DOHH2 (cell line): Measurements from ENCODE around the gene ST3GAL4.

ENCODE experiments used
- H3F3A ChIP-seq: fragments of 200-600 bp; sonication (generic), shearing (Covaris generic); 2 replicates; pipeline ENCODE4 v1.6.0; 2016; ENCODE audit warnings: antibody characterized with exemption, mild to moderate bottlenecking; ENCODE audit not compliant: control insufficient read depth, insufficient read depth
- H3K27ac ChIP-seq: fragments of 200-600 bp; sonication (generic); 2 replicates; pipeline ENCODE4 v1.5.1; 2014; ENCODE audit warnings: low read depth, mild to moderate bottlenecking, low read length, moderate library complexity
- H3K27me3 ChIP-seq: fragments of 200-600 bp; sonication (generic); 2 replicates; pipeline ENCODE4 v1.6.1; 2014; ENCODE audit warnings: mild to moderate bottlenecking, low read length, mixed read lengths; ENCODE audit not compliant: control insufficient read depth
- H3K36me3 ChIP-seq: fragments of 200-600 bp; sonication (generic); 2 replicates; pipeline ENCODE4 v1.6.1; 2014; ENCODE audit warnings: mild to moderate bottlenecking, low read length, moderate library complexity, mixed read lengths; ENCODE audit not compliant: control insufficient read depth
- H3K4me1 ChIP-seq: fragments of 200-600 bp; sonication (generic); 2 replicates; pipeline ENCODE4 v1.6.1; 2014; ENCODE audit warnings: mild to moderate bottlenecking, low read length, mixed read lengths; ENCODE audit not compliant: control insufficient read depth
- H3K4me2 ChIP-seq: fragments of 200-600 bp; sonication (generic); 2 replicates; pipeline ENCODE4 v1.6.0; 2014; ENCODE audit warnings: mild to moderate bottlenecking, low read length, moderate library complexity
- H3K4me3 ChIP-seq: fragments of 200-600 bp; sonication (generic); 2 replicates; pipeline ENCODE4 v1.5.1; 2014; ENCODE audit warnings: mild to moderate bottlenecking, low read length, mixed read lengths
- H3K79me2 ChIP-seq: fragments of 200-600 bp; sonication (generic); 2 replicates; pipeline ENCODE4 v1.6.1; 2014; ENCODE audit warnings: mild to moderate bottlenecking, low read length, mixed read lengths; ENCODE audit not compliant: control insufficient read depth
- H3K9me2 ChIP-seq: fragments of 200-600 bp; sonication (generic); replicated peaks from 2 replicates; pipeline ENCODE4 v1.6.1; 2014; ENCODE audit warnings: mild to moderate bottlenecking, low read length, mixed read lengths; ENCODE audit not compliant: control insufficient read depth
- H3K9me3 ChIP-seq: fragments of 200-600 bp; sonication (generic); 2 replicates; pipeline ENCODE4 v1.6.1; 2014; ENCODE audit warnings: antibody characterized with exemption, low read length, mixed read lengths; ENCODE audit not compliant: control insufficient read depth, insufficient read depth
- H4K20me1 ChIP-seq: fragments of 200-600 bp; sonication (generic); 2 replicates; pipeline ENCODE4 v1.6.0; 2014; ENCODE audit warnings: low read depth, mild to moderate bottlenecking, antibody characterized with exemption, low read length, moderate library complexity; ENCODE audit not compliant: control insufficient read depth, insufficient read depth
- CTCF ChIP-seq: fragments of 200-600 bp; sonication (generic); IDR thresholded peaks from one replicate; pipeline ENCODE4 v1.5.1; 2014; ENCODE audit warnings: antibody characterized with exemption, mild to moderate bottlenecking, low read depth, low read length; ENCODE audit not compliant: poor library complexity, severe bottlenecking
- EZH2phosphoT487 ChIP-seq: fragments of 200-600 bp; sonication (generic); IDR thresholded peaks from 2 replicates; pipeline ENCODE4 v1.6.1; 2017; ENCODE audit warnings: borderline replicate concordance, mild to moderate bottlenecking, antibody characterized with exemption, low read length, moderate library complexity, mixed read lengths

ST3GAL4 gene

DNA sequence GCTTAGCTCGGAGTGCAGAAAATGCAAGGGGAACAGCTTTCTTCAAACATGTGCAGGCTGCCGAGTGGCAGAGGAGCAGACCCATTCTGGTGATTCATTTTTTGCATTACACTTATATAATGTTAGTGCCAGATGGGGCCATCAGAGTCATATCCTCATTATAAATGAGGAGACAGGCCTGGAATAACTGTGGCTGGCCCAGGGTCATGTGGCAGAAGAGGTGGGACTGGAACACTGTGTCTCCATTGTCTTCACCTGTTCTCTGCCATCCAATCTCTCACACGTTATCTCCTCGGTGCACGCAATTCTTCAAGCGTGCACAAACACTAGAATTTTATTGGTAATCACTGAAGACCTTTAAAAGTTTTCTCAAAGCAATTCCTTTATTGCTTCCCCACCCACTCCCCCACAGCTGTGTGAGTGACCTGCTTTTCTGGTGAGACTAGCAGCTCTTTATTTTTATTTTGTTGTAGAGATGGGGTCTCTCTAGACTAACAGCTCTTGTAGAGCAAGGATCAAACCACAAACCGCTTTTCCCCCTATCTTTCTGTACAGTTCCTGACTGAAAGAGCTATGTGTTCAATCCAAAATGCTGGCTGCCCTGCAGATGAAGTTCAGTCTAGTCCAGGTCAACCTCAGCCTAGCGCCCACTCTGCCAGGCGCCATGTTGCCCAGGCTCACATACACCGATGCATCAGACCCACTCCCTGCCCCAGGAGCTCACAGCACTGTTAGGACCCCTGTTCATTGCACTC is 75.3 kb downstream of the ST3GAL4 start:
- no peaks in the 10 kb centered on the region for H3K27me3 ChIP-seq
- H3K4me2 ChIP-seq: no peak overlapping the region
- H3K79me2 ChIP-seq: no peaks in the 10 kb centered on the region
- H3K36me3 ChIP-seq: no peaks in the 10 kb centered on the region
- no peaks in the 10 kb centered on the region for H3K9me2 ChIP-seq
- no peaks in the 10 kb centered on the region for H4K20me1 ChIP-seq
- no peak for TF ChIP-seq CTCF
- no peak for TF ChIP-seq EZH2phosphoT487
- no peak overlapping the region for H3K4me3 ChIP-seq
- H3K27ac ChIP-seq: no peak overlapping the region
- no peaks in the 10 kb centered on the region for H3F3A ChIP-seq
- H3K4me1 ChIP-seq: peaks cover 24% of the 10 kb centered on the region
- H3K9me3 ChIP-seq: no peaks in the 10 kb centered on the region

- Histone ChIP-seq H3K9me2 (no peaks in the 10 kb centered on the region), H3K79me2 (no peaks in the 10 kb centered on the region), H3K4me3 (no peak overlapping the region), H3K4me2 (no peak overlapping the region), H3K27me3 (no peaks in the 10 kb centered on the region), H4K20me1 (no peaks in the 10 kb centered on the region), H3K36me3 (no peaks in the 10 kb centered on the region), H3K4me1 (peaks cover 17% of the 10 kb centered on the region), H3F3A (no peaks in the 10 kb centered on the region), H3K9me3 (no peaks in the 10 kb centered on the region), H3K27ac (no peak overlapping the region)
- TF ChIP-seq CTCF (no peak), EZH2phosphoT487 (no peak)
Measured at GRCh38 chr11:126431401-126432064, 76.0 kb downstream of the ST3GAL4 start.

GRCh38 chr11:126432065-126432461 is 76.6 kb downstream of the ST3GAL4 start:
- Histone ChIP-seq H3K4me1 (peaks cover 11% of the 10 kb centered on the region), H3K79me2 (no peaks in the 10 kb centered on the region), H3K9me3 (no peaks in the 10 kb centered on the region), H3K27ac (no peak overlapping the region), H3K4me3 (no peak overlapping the region), H3K9me2 (no peaks in the 10 kb centered on the region), H3F3A (no peaks in the 10 kb centered on the region), H4K20me1 (no peaks in the 10 kb centered on the region), H3K27me3 (no peaks in the 10 kb centered on the region), H3K4me2 (no peak overlapping the region), H3K36me3 (no peaks in the 10 kb centered on the region)
- TF ChIP-seq CTCF: no peak
- no peak for TF ChIP-seq EZH2phosphoT487
